Stomach (tissue), 4 donors: ENCODE results near the gene EMP1.

Experiments used
- EP300 ChIP-seq: sonication (generic); formaldehyde crosslinking; IDR thresholded peaks from one replicate; pipeline ENCODE4 v1.6.1; 2017; ENCODE audit warnings: antibody characterized with exemption
- POLR2AphosphoS5 ChIP-seq, 3 donors: sonication (generic); formaldehyde crosslinking; IDR thresholded peaks; one replicate each; pipeline ENCODE4 v1.6.1; 2016; ENCODE audit warnings: antibody characterized with exemption in 3 of 3

DNA sequence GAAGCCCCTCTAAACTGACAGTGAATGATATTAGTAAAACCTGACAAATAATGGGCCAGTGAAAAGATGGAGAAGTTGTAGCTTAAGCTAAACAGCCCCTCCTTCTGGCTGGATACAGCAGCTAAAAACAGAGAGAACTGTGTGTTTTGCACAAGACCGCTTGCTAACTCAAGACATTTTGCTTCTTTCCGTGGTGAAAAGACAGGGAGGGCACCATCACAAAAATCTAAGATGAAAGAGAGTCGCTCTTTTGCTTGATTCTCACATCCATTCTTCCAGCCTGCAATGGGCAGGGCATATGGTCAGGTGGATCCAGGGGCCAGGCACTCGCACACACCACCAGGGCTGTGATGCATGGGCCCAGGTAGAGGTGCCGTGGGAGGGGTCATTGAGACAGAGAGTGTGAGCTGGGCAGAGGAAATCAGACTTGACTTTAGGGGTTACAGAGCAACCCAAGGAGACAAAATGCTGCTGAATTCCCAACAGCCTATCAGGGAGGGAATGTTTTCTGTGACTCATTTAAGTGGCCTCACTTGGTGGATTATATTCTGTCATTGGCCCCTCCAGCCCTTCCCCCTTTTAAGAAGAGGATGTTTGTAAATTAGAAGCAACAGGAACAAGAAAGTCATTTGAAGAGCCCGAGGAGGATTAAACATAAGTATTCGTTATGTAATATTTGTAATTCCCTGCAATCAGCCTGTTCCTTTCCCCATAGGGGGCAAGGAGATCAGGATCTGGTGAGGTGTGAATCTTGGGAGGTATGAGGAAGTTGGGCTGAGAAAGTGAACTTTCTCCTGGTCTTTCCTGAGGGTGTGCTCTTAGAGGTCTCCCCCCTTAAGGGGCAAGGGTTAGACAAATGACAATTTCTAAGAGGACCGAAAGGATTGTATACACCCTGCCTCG, 12.3 kb downstream of the EMP1 start:
- TF ChIP-seq EP300 (no peak), POLR2AphosphoS5 (IDR thresholded peaks at IDR 0.05) (no peak)
